GM23248 (cell line): ENCODE results near the gene SPATA46.

Source experiments
- EZH2 ChIP-seq: fragments of 200-600 bp; sonication (generic); IDR thresholded peaks from 2 replicates; pipeline ENCODE4 v1.6.1; 2018; ENCODE audit warnings: antibody characterized with exemption, mild to moderate bottlenecking; ENCODE audit not compliant: insufficient read depth, poor library complexity, severe bottlenecking
- EZH2phosphoT487 ChIP-seq: fragments of 200-600 bp; sonication (generic); IDR thresholded peaks from 2 replicates; pipeline ENCODE4 v1.6.1; 2018; ENCODE audit warnings: antibody characterized with exemption, moderate library complexity, mild to moderate bottlenecking, low read depth; ENCODE audit not compliant: insufficient read depth

GRCh38 chr1:162421258-162422164 is 44.9 kb upstream of the SPATA46 start:
- TF ChIP-seq EZH2 (no peak), EZH2phosphoT487 (no peak)
